KOPT-K1 (cell line): Measurements from ENCODE around the gene XYLT1.
A peak's percentile ranks its signal among the peaks of the same experiment; 100 is the strongest.

ENCODE experiments used
- H3K27ac ChIP-seq: fragments of 200-600 bp; sonication (generic); 2 replicates; pipeline ENCODE4 v1.5.1; 2016; ENCODE audit warnings: antibody characterized with exemption, mild to moderate bottlenecking, low read depth, low read length; ENCODE audit not compliant: poor library complexity, severe bottlenecking
- H3K36me3 ChIP-seq: fragments of 200-600 bp; sonication (generic); 2 replicates; pipeline ENCODE4 v1.5.1; 2017; ENCODE audit warnings: antibody characterized with exemption, mild to moderate bottlenecking, low read length, moderate library complexity; ENCODE audit not compliant: insufficient read depth
- H3K9me3 ChIP-seq: fragments of 200-600 bp; sonication (generic); 2 replicates; pipeline ENCODE4 v1.5.1; 2017; ENCODE audit warnings: antibody characterized with exemption, low read length, mild to moderate bottlenecking; ENCODE audit not compliant: insufficient read depth, poor library complexity, severe bottlenecking

XYLT1 gene

GRCh38 chr16:17130733-17131132 lies 340.0 kb downstream of the XYLT1 start:
- H3K27ac ChIP-seq: no peak overlapping the region
- H3K9me3 ChIP-seq: no peaks in the 10 kb centered on the region
- no peaks in the 10 kb centered on the region for H3K36me3 ChIP-seq

- Histone ChIP-seq H3K9me3 (no peaks in the 10 kb centered on the region), H3K27ac (no peak overlapping the region), H3K36me3 (no peaks in the 10 kb centered on the region)
Measured at GRCh38 chr16:17129971-17130370, 340.8 kb downstream of the XYLT1 start.

- H3K36me3 ChIP-seq: no peaks in the 10 kb centered on the region
- H3K9me3 ChIP-seq: no peaks in the 10 kb centered on the region
- H3K27ac ChIP-seq: no peak overlapping the region
Measured at GRCh38 chr16:17128791-17129190, 342.0 kb downstream of the XYLT1 start.

GRCh38 chr16:17126156-17126555 lies 344.6 kb downstream of the XYLT1 start:
- no peaks in the 10 kb centered on the region for H3K36me3 ChIP-seq
- H3K27ac ChIP-seq: no peak overlapping the region

GRCh38 chr16:17125671-17126070 lies 345.1 kb downstream of the XYLT1 start:
- Histone ChIP-seq H3K27ac (no peak overlapping the region), H3K36me3 (no peaks in the 10 kb centered on the region), H3K9me3 (no peaks in the 10 kb centered on the region)

More at GRCh38 chr16:17126156-17126555, 344.6 kb downstream of the XYLT1 start:
- no peaks in the 10 kb centered on the region for H3K9me3 ChIP-seq

- no peaks in the 10 kb centered on the region for H3K36me3 ChIP-seq
- no peak overlapping the region for H3K27ac ChIP-seq
- H3K9me3 ChIP-seq: no peaks in the 10 kb centered on the region
Measured at GRCh38 chr16:17117906-17118577, 352.7 kb downstream of the XYLT1 start.

- Histone ChIP-seq H3K36me3 (no peaks in the 10 kb centered on the region), H3K27ac (no peak overlapping the region), H3K9me3 (no peaks in the 10 kb centered on the region)
Measured at GRCh38 chr16:17116595-17117322, 354.0 kb downstream of the XYLT1 start.

GRCh38 chr16:17109413-17109812 lies 361.3 kb downstream of the XYLT1 start:
- Histone ChIP-seq H3K36me3 (no peaks in the 10 kb centered on the region), H3K9me3 (no peaks in the 10 kb centered on the region), H3K27ac (no peak overlapping the region)

GRCh38 chr16:17108596-17108995 lies 362.2 kb downstream of the XYLT1 start:
- Histone ChIP-seq H3K36me3 (no peaks in the 10 kb centered on the region), H3K9me3 (no peaks in the 10 kb centered on the region), H3K27ac (no peak overlapping the region)

- H3K27ac ChIP-seq: no peak overlapping the region
- no peaks in the 10 kb centered on the region for H3K36me3 ChIP-seq
- no peaks in the 10 kb centered on the region for H3K9me3 ChIP-seq
Measured at GRCh38 chr16:17107450-17107849, 363.3 kb downstream of the XYLT1 start.

- no peaks in the 10 kb centered on the region for H3K9me3 ChIP-seq
- H3K36me3 ChIP-seq: no peaks in the 10 kb centered on the region
- no peak overlapping the region for H3K27ac ChIP-seq
Measured at GRCh38 chr16:17106243-17106791, 364.4 kb downstream of the XYLT1 start.

GRCh38 chr16:17105239-17105797 lies 365.4 kb downstream of the XYLT1 start:
- no peaks in the 10 kb centered on the region for H3K9me3 ChIP-seq
- peak overlapping the region; percentile 26 for H3K27ac ChIP-seq
- no peaks in the 10 kb centered on the region for H3K36me3 ChIP-seq

GRCh38 chr16:17104654-17105053 lies 366.1 kb downstream of the XYLT1 start:
- H3K27ac ChIP-seq: peak overlapping the region; percentile 26
- H3K9me3 ChIP-seq: no peaks in the 10 kb centered on the region
- no peaks in the 10 kb centered on the region for H3K36me3 ChIP-seq

GRCh38 chr16:17103216-17103615 lies 367.5 kb downstream of the XYLT1 start:
- H3K9me3 ChIP-seq: no peaks in the 10 kb centered on the region
- no peak overlapping the region for H3K27ac ChIP-seq
- H3K36me3 ChIP-seq: no peaks in the 10 kb centered on the region

- Histone ChIP-seq H3K9me3 (no peaks in the 10 kb centered on the region), H3K27ac (no peak overlapping the region), H3K36me3 (no peaks in the 10 kb centered on the region)
Measured at GRCh38 chr16:17101646-17102045, 369.1 kb downstream of the XYLT1 start.
